Testis (tissue), 3 donors: Measurements from ENCODE around the gene KRTAP5-8. TPM values are rescaled to one million over a fixed set of nuclear protein-coding genes. Genes with fewer than 3 reads are reported as not detected.

Source experiments
- DNase-seq: peaks from one replicate; pipeline ENCODE4 v3.0.0-alpha.2; 2019
- H3K27ac ChIP-seq, 2 donors: fragments of 200-600 bp; sonication (generic); one replicate each; pipeline ENCODE4 v1.5.1; 2019
- H3K27me3 ChIP-seq: fragments of 200-600 bp; sonication (generic); one replicate; pipeline ENCODE4 v1.5.1; 2019
- H3K36me3 ChIP-seq: fragments of 200-600 bp; sonication (generic); one replicate; pipeline ENCODE4 v1.5.1; 2017; ENCODE audit warnings: low read depth; ENCODE audit errors: missing control alignments
- H3K4me1 ChIP-seq: fragments of 200-600 bp; sonication (generic); one replicate; pipeline ENCODE4 v1.5.1; 2019
- H3K4me3 ChIP-seq, 2 donors: fragments of 200-600 bp; sonication (generic); one replicate each; pipeline ENCODE4 v1.5.1; 2017 to 2019
- H3K9me3 ChIP-seq: fragments of 200-600 bp; sonication (generic); one replicate; pipeline ENCODE4 v1.5.1; 2017
- CTCF ChIP-seq, 3 experiments: fragments of 450-650 bp in 2 of 3; fragments of 200-600 bp in 1 of 3; sonication (generic) in 1 of 3; IDR thresholded peaks; one replicate each; pipeline ENCODE4 v1.5.1; 2016 to 2019; ENCODE audit warnings: antibody characterized with exemption in 3 of 3, mild to moderate bottlenecking in 2 of 3, moderate library complexity in 1 of 3
- POLR2A ChIP-seq: fragments of 450-650 bp; IDR thresholded peaks from one replicate; pipeline ENCODE4 v1.6.1; 2017; ENCODE audit warnings: antibody characterized with exemption, mild to moderate bottlenecking, moderate library complexity
- WGBS, 2 donors: methylation state at CpG; one replicate each; pipeline ENCODE4 v1.1.5; 2018; 5-methylcytosine and 5-hydroxymethylcytosine counted together
- intact Hi-C: fragments of 100-400 bp; cut with DNase I; formaldehyde crosslinking; loops from one replicate; pipeline ENCODE4 v1.15.1; 2023; ENCODE audit warnings: low total_unique reads
- polyA plus RNA-seq: library from polyadenylated mRNA; stranded (reverse); fragments of 350-450 nt; fragmentation: Illumina TruSeq; extraction: RNeasy Lipid Tissue Mini Kit (QIAGEN cat#74804); gene quantifications from one replicate; pipeline ENCODE4 v1.2.3, GENCODE V29; 2014; ENCODE audit warnings: low read depth, low replicate concordance; ENCODE audit not compliant: insufficient read depth
- total RNA-seq, 2 donors: library from RNA; depleted of rRNA; stranded (reverse); fragments of >200 nt; gene quantifications; one replicate each; pipeline ENCODE4 v1.2.3, GENCODE V29; 2016

The KRTAP5-8 gene
- total and polyA plus RNA-seq, 3 donors from 2014 or later: 0.39 to 1.1 TPM; not detected in 1

GRCh38 chr11:71501071-71501985 is 36.5 kb upstream of the KRTAP5-8 start:
- 93 to 95% methylated on average over 30 of the region's 30 CpGs for WGBS, 2 donors
- intact Hi-C loops: no loop called here

GRCh38 chr11:71502026-71502425 is 35.8 kb upstream of the KRTAP5-8 start:
- TF ChIP-seq POLR2A (no peak), CTCF (IDR thresholded peaks at IDR 0.05) (no peak)
- no peaks in the 10 kb centered on the region for H3K4me1 ChIP-seq
- no peak overlapping the region for H3K27ac ChIP-seq
- intact Hi-C loops: no loop called here
- H3K9me3 ChIP-seq: no peaks in the 10 kb centered on the region
- DNase-seq: no peak
- no peak overlapping the region for H3K4me3 ChIP-seq
- 95 to 100% methylated on average over 6 to 10 of the region's 10 CpGs for WGBS, 2 donors
- H3K27me3 ChIP-seq: no peaks in the 10 kb centered on the region
- no peaks in the 10 kb centered on the region for H3K36me3 ChIP-seq

More at GRCh38 chr11:71501071-71501985, 36.5 kb upstream of the KRTAP5-8 start:
- Histone ChIP-seq H3K4me1 (no peaks in the 10 kb centered on the region), H3K27me3 (no peaks in the 10 kb centered on the region), H3K9me3 (no peaks in the 10 kb centered on the region), H3K27ac (no peak overlapping the region), H3K36me3 (no peaks in the 10 kb centered on the region), H3K4me3 (no peak overlapping the region)
- TF ChIP-seq CTCF (IDR thresholded peaks at IDR 0.05) (no peak), POLR2A (no peak)
- DNase-seq: no peak

- intact Hi-C loops: no loop called here
- DNase-seq: no peak
- no peaks in the 10 kb centered on the region for H3K4me1 ChIP-seq
- WGBS, 2 donors: 89 to 98% methylated on average over 15 of the region's 15 CpGs
- H3K36me3 ChIP-seq: no peaks in the 10 kb centered on the region
- H3K27ac ChIP-seq: no peak overlapping the region
- H3K27me3 ChIP-seq: no peaks in the 10 kb centered on the region
- no peaks in the 10 kb centered on the region for H3K9me3 ChIP-seq
- H3K4me3 ChIP-seq: no peak overlapping the region
- no peak for TF ChIP-seq CTCF (IDR thresholded peaks at IDR 0.05)
- no peak for TF ChIP-seq POLR2A
Observed at GRCh38 chr11:71502871-71503435, 34.9 kb upstream of the KRTAP5-8 start.

- H3K4me3 ChIP-seq: no peak overlapping the region
- no peak overlapping the region for H3K27ac ChIP-seq
- H3K36me3 ChIP-seq: no peaks in the 10 kb centered on the region
- no peaks in the 10 kb centered on the region for H3K27me3 ChIP-seq
- no peak for DNase-seq
- no peak for TF ChIP-seq POLR2A
- TF ChIP-seq CTCF (IDR thresholded peaks at IDR 0.05): no peak
- H3K9me3 ChIP-seq: no peaks in the 10 kb centered on the region
- intact Hi-C loops: no loop called here
- H3K4me1 ChIP-seq: no peaks in the 10 kb centered on the region
- WGBS, 2 donors: 68 to 80% methylated on average over 10 of the region's 10 CpGs
Observed at GRCh38 chr11:71504531-71504930, 33.3 kb upstream of the KRTAP5-8 start.
